Esophagus (tissue), 2 donors: ENCODE measurements around the gene APIP. TPM values are rescaled to one million over a fixed set of nuclear protein-coding genes. Genes with fewer than 3 reads are reported as not detected.

Experiments
- H3K27ac ChIP-seq, 2 donors: one replicate each; pipeline ENCODE4 v1.5.1; 2013; ENCODE audit warnings: low read depth in 2 of 2, mild to moderate bottlenecking in 2 of 2, inconsistent platforms in 1 of 2, low read length in 1 of 2, moderate library complexity in 1 of 2
- H3K27me3 ChIP-seq, 2 donors: one replicate each; pipeline ENCODE4 v1.6.1; 2013; ENCODE audit warnings: low read length in 2 of 2, control low read depth in 1 of 2, mild to moderate bottlenecking in 1 of 2; ENCODE audit not compliant: insufficient read depth in 2 of 2, control insufficient read depth in 1 of 2
- H3K36me3 ChIP-seq, 2 donors: one replicate each; pipeline ENCODE4 v1.6.1; 2013; ENCODE audit warnings: low read length in 1 of 2; ENCODE audit not compliant: control insufficient read depth in 2 of 2, insufficient read depth in 2 of 2
- H3K4me1 ChIP-seq, 2 donors: one replicate each; pipeline ENCODE4 v1.6.1; 2013; ENCODE audit warnings: low read length in 1 of 2; ENCODE audit not compliant: control insufficient read depth in 2 of 2, insufficient read depth in 2 of 2
- H3K4me3 ChIP-seq, 2 donors: one replicate each; pipeline ENCODE4 v1.5.1; 2013; ENCODE audit warnings: low read length in 2 of 2, mild to moderate bottlenecking in 2 of 2, low read depth in 1 of 2, moderate library complexity in 1 of 2
- H3K9me3 ChIP-seq, 2 donors: one replicate each; pipeline ENCODE4 v1.6.1; 2013; ENCODE audit warnings: mild to moderate bottlenecking in 2 of 2, low read depth in 1 of 2, low read length in 1 of 2, moderate library complexity in 1 of 2; ENCODE audit not compliant: control insufficient read depth in 2 of 2, insufficient read depth in 1 of 2
- WGBS, 2 donors: extraction: QIAGEN DNeasy Blood & Tissue Kit; methylation state at CpG; one replicate each; pipeline ENCODE4 v1.1.7; 2013; 5-methylcytosine and 5-hydroxymethylcytosine counted together
- polyA plus RNA-seq, 2 donors: library from polyadenylated mRNA; stranded (reverse); fragments of 200-250 nt; gene quantifications; one replicate each; pipeline ENCODE4 v1.2.3, GENCODE V29; 2013
- donor health status: healthy with polysubstance abuse.
- donor health status: Bipolar disorder and iron deficiency.

APIP gene
- polyA plus RNA-seq, 2 donors, result 8.5 to 12.5 TPM

- Histone ChIP-seq H3K36me3 (no peaks in the 10 kb centered on the region), H3K4me3 (no peak overlapping the region), H3K27me3 (no peaks in the 10 kb centered on the region), H3K27ac (peak overlapping the region; percentile 90 to 93), H3K9me3 (no peaks in the 10 kb centered on the region), H3K4me1 (peaks cover 0 to 4% of the 10 kb centered on the region in 2 donors)
- 50 to 59% methylated on average over 3 of the region's 3 CpGs for WGBS, 2 donors
These were observed 60.5 kb downstream of the APIP start for GRCh38 chr11:34855754-34856095.

GRCh38 chr11:34855021-34855753 is 61.0 kb downstream of the APIP start:
- Histone ChIP-seq H3K27ac (peak overlapping the region; percentile 93), H3K4me1 (peaks cover 0 to 4% of the 10 kb centered on the region in 2 donors), H3K36me3 (no peaks in the 10 kb centered on the region), H3K27me3 (no peaks in the 10 kb centered on the region), H3K9me3 (no peaks in the 10 kb centered on the region), H3K4me3 (no peak overlapping the region)
- WGBS, 2 donors, result 44 to 60% methylated on average over 5 of the region's 5 CpGs

- no peaks in the 10 kb centered on the region for H3K36me3 ChIP-seq
- H3K27ac ChIP-seq, result no peak overlapping the region
These were observed 64.3 kb downstream of the APIP start for GRCh38 chr11:34851916-34852315.

GRCh38 chr11:34850334-34850733 is 65.8 kb downstream of the APIP start:
- no peaks in the 10 kb centered on the region for H3K9me3 ChIP-seq
- H3K36me3 ChIP-seq, result no peaks in the 10 kb centered on the region
- H3K27me3 ChIP-seq, result no peaks in the 10 kb centered on the region
- H3K4me1 ChIP-seq, result no peaks in the 10 kb centered on the region
- no peak overlapping the region for H3K4me3 ChIP-seq
- H3K27ac ChIP-seq, result peak overlapping the region in 1 of 2 donors; percentile 17
- WGBS, 2 donors, result 50 to 54% methylated on average over 4 of the region's 4 CpGs

More at GRCh38 chr11:34851916-34852315, 64.3 kb downstream of the APIP start:
- no peaks in the 10 kb centered on the region for H3K4me1 ChIP-seq
- no peak overlapping the region for H3K4me3 ChIP-seq
- H3K27me3 ChIP-seq, result no peaks in the 10 kb centered on the region
- H3K9me3 ChIP-seq, result no peaks in the 10 kb centered on the region

GRCh38 chr11:34846467-34846866 is 69.7 kb downstream of the APIP start:
- no peak overlapping the region for H3K4me3 ChIP-seq

GRCh38 chr11:34844463-34845112 is 71.6 kb downstream of the APIP start:
- Histone ChIP-seq H3K4me3 (no peak overlapping the region), H3K27ac (no peak overlapping the region), H3K36me3 (no peaks in the 10 kb centered on the region), H3K27me3 (no peaks in the 10 kb centered on the region), H3K9me3 (no peaks in the 10 kb centered on the region), H3K4me1 (no peaks in the 10 kb centered on the region)
- WGBS, 2 donors, result 80 to 90% methylated on average over 5 of the region's 5 CpGs

More at GRCh38 chr11:34846467-34846866, 69.7 kb downstream of the APIP start:
- H3K27ac ChIP-seq, result peak overlapping the region in 1 of 2 donors; percentile 3
- no peaks in the 10 kb centered on the region for H3K9me3 ChIP-seq
- 90 to 92% methylated on average over 3 of the region's 3 CpGs for WGBS, 2 donors
- no peaks in the 10 kb centered on the region for H3K27me3 ChIP-seq
- no peaks in the 10 kb centered on the region for H3K36me3 ChIP-seq
- no peaks in the 10 kb centered on the region for H3K4me1 ChIP-seq

- Histone ChIP-seq H3K27ac (no peak overlapping the region), H3K4me1 (peaks cover 0 to 6% of the 10 kb centered on the region in 2 donors), H3K36me3 (no peaks in the 10 kb centered on the region), H3K4me3 (no peak overlapping the region), H3K27me3 (no peaks in the 10 kb centered on the region), H3K9me3 (no peaks in the 10 kb centered on the region)
These were observed 72.9 kb downstream of the APIP start for GRCh38 chr11:34843271-34843670.

- WGBS, 2 donors, result 40 to 47% methylated on average over 4 of the region's 4 CpGs
These were observed 75.3 kb downstream of the APIP start for GRCh38 chr11:34840736-34841386.

GRCh38 chr11:34839969-34840368 is 76.2 kb downstream of the APIP start:
- Histone ChIP-seq H3K9me3 (no peaks in the 10 kb centered on the region), H3K27ac (peak overlapping the region; percentile 16 to 20), H3K36me3 (no peaks in the 10 kb centered on the region), H3K4me1 (peaks cover 0 to 13% of the 10 kb centered on the region in 2 donors), H3K27me3 (no peaks in the 10 kb centered on the region), H3K4me3 (no peak overlapping the region)
- WGBS, 2 donors, result 81 to 93% methylated on average over 2 of the region's 2 CpGs

More at GRCh38 chr11:34840736-34841386, 75.3 kb downstream of the APIP start:
- H3K4me1 ChIP-seq, result peaks cover 0 to 13% of the 10 kb centered on the region in 2 donors
- no peaks in the 10 kb centered on the region for H3K9me3 ChIP-seq
- no peaks in the 10 kb centered on the region for H3K36me3 ChIP-seq
- no peak overlapping the region for H3K4me3 ChIP-seq
- peak overlapping the region; percentile 14 to 90 for H3K27ac ChIP-seq
- H3K27me3 ChIP-seq, result no peaks in the 10 kb centered on the region
